Stimulated activated CD4-positive, alpha-beta T cell treated with anti-CD3 and anti-CD28 coated beads, Interleukin-4, amount 100 ng/mL, for 48 hours (primary cell): ENCODE results near the gene CXorf65.
A peak's percentile ranks its signal among the peaks of the same experiment; 100 is the strongest.

Experiments
- DNase-seq, 2 donors: peaks; one replicate each; pipeline ENCODE4 v3.0.0-alpha.2; 2020; ENCODE audit warnings: low read depth in 2 of 2

CXorf65 gene

GRCh38 chrX:71107245-71107644 is 705 bp upstream of the CXorf65 start:
- DNase-seq = no peak

DNA sequence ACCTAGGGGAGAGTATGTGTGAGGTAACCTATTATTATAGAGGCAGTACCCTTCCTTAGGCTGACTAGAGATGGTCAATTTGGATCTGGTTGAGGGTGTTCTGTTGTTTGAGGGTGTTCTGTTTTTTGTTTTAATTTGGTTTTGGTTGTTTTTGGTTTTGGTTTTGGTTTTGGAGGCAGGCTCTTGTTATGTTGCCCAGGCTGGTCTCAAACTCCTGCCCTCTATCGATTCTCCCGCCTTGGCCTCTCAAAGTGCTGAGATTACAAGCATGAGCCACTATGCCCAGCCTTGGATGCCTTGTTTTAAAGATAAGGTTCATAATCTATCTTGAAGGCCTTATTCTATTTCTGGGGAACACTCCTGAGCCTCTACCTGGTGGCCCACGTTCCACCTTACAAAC is 912 bp downstream of the CXorf65 start:
- no peak for DNase-seq

DNA sequence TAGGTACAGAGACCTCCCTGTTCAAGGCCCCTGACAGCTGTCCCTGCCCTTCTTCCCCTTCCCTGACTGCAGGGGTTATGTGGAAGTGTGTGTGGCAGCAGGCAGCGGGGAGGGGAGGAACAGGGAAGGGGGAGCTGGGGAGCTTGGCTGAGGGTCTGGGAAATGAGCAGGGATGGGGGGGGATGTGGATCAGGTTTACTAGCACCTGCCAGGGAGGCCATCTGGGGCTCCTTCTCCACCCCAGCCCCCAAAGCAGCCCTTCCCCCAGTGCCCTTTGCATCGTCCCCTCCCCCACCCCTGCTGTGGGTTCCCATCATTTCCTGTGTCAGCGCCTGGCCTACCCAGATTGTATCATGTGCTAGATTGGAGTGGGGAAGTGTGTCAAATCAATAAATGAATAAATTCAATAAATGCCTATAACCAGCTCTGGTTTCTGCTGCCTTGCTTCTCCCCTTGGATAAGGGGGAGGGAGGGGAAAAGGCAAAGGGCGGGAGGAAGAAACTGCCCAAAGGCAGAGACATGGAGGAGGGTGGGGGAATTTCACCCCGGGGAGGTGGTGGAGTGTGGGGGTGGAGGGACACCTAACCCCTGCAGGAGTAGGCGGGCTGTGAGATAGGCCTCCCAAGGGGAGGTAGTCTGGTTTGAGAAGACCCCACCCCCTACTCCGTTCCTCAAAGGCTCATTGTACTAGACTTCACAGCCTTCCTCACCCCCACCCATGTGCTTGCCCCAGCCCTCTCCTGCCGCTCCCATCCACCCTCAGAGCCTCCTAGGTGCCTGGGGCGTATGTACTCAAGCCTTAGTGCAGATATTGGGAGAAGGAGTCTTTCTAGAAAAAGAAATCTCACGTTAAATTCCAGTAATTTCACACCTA is 3.2 kb downstream of the CXorf65 start:
- DNase-seq = no peak

DNA sequence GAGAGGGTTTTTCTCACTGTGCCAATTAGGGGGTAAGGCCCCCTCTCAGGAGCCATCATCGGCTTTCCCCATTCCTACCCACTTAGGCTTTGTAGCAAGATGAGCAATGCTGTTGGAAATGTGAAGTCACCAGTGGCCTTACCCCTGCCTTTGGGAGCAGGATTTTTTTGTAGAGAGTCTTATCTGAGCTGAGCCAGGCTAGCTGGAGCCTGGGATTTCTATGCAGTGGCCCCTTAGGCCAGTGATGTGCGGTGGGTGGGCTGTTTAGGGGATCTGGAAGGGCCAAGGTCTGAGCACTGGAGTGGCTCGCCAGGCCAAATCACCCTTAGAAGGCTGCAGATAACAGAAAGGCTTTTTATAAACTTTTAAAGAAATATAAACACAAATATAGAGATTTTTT is 4.2 kb downstream of the CXorf65 start:
- DNase-seq = no peak

- no peak for DNase-seq
Measured at GRCh38 chrX:71100581-71101505, 5.7 kb downstream of the CXorf65 start.

DNA sequence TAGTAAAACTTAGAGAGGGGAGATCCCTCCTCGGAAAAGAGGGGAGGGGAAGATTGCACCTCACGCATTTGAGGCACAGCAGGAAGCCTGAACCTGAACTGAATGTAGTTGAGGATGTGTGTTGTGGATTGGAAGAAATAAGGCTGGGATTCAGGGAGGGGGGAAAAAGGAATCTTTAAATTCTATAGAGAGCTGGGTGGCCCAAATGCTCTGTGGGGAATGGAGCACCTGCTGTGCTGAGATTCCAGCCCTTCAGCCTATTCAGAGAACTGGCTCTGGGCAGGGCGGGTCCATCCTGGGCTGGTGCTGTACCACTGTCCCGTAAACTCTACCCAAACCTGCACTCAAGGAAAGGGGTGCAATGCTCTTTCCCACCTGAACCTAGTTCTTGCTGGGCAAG is 6.8 kb downstream of the CXorf65 start:
- no peak for DNase-seq

GRCh38 chrX:71098951-71099506 is 7.5 kb downstream of the CXorf65 start:
- DNase-seq = no peak

DNA sequence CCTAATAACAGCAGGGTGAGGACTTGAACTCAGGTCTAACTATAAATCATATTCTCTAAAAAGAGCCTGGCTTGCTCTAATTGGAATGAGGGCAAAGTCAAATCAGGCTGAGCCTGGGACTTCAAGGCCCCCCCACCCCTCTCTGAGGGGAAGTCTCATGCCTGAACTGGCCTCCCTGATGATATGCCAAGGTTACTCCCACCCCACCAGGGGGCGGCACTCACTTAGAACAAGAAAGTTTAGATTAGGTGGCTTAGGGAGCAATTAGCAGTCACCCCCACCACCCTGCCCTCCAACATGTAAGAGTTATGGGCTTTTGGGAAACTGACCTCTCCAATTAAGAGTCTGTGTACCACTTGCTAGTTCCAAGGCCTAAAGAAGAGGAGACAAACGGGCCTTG is 8.2 kb downstream of the CXorf65 start:
- peak; percentile 53 to 59 for DNase-seq

DNA sequence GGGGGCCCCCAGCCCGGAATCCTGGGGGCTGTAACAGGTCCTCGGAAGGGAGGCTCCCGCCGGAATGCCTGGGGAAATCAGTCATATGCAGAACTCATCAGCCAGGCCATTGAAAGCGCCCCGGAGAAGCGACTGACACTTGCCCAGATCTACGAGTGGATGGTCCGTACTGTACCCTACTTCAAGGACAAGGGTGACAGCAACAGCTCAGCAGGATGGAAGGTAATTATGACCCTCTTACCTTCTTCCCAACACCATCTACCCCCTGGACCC is 9.8 kb downstream of the CXorf65 start:
- DNase-seq = no peak

GRCh38 chrX:71095981-71096759 is 10.4 kb downstream of the CXorf65 start:
- peak in 1 of 2 donors; percentile 38 for DNase-seq

DNA sequence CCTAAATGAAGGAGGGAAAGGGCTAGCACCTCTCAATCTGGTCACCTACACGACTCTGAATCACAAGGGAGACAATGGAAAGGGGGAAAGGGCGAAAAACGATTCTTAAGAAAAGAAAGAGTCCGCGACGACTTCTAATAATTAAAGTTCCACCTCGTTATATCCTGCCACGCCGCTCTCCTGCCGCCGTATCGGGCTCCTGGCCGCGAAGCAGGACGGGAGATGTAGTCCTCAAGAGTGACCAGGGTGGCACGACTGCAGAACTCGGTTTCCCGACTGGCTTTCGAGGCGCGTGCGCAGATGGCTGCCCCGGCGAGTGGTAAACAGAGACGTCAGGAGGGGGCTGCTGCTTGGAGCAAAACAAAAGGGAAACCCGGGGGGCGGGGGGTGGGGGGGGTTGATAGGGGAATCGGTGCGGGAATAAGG is 11.0 kb downstream of the CXorf65 start, which contains the start of gene FOXO4:
FOXO4 (plus strand) TSS at position 297 of the 426 bp plus-strand sequence. CDS start 678 bp downstream, outside the sequence.
- DNase-seq = peak; percentile 74 to 80

- no peak for DNase-seq
Measured at GRCh38 chrX:71095033-71095432, 11.5 kb downstream of the CXorf65 start.

DNA sequence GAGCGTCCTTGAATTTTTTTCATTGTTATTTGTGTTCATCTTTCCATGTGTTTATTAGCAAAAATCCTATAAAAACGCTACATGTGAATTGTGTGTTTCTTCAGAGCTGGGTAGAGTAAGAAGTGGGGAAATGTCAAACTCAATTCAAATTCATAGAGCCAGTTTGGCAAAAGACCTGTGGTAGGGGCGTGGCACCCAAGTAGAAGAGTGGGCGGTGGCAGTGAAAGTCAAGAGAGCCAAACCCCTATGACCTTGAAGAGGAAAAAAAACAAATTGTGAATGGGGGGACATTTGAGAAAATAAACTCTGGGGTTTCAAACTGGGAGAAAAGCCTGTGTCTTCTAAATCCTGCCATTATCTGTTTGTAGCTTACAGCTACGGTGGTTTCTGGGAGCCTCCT is 15.3 kb downstream of the CXorf65 start:
- no peak for DNase-seq

DNA sequence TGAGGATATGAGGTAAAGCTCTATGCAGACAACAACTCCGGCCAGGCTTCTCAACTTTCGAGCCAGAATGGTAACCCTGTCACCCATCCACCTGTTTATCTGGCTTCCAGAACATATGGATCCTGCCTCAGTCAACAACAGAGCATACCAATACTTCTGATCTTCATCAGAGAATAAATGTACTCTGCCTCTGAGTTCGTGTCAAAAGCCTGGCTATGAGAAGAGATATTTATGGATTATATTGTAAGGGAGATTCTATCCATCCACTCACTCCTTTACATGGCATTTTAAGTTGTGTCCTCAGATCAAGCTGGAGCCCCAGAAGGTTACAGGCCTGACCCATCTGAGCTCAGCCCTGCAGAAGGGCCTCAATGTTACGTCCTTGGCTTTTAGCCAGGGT is 20.6 kb downstream of the CXorf65 start:
- no peak for DNase-seq

DNA sequence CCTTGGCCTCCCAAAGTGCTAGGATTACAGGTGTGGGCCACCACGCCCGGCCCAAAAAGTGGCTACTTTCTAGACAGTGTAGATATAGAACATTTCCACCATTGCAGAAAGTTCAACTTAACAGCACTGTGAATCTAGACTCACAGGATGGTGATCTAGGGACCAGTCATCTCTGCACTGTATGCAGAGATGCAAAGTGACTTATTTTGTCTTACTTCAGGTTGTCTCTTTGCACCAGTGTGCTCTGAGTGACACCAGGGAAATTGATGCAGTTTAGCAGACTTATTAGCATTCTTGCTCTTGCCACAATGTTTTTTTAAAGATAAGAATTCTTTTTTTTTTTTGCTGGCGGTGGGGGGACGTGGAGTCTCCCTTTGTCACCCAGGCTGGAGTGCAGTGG is 23.7 kb downstream of the CXorf65 start:
- DNase-seq = no peak

DNA sequence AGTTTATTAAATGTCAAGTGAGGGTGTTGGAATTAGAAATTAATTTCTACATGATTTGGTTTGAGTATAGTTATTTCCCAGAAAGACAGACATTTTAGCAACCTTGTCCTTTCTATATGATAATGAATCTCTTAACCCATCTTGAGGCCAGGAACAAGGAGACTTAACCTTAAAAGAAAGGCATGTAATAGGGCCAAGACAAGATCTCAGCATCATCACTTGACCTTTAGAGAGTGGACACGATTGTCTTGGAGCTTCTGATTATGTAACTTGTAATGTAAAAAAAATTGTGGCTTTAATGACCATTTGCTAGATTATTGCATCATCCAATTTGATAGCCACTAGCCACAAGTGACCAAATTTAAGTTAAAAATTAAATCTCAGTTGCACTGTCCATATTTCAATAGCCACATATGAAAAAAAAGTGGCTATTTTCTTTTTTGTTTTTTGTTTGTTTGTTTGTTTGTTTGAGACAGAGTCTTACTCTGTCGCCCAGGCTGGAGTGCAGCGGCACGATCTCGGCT is 24.4 kb downstream of the CXorf65 start:
- no peak for DNase-seq

- DNase-seq = no peak
Measured at GRCh38 chrX:71081330-71082123, 25.0 kb downstream of the CXorf65 start.

DNA sequence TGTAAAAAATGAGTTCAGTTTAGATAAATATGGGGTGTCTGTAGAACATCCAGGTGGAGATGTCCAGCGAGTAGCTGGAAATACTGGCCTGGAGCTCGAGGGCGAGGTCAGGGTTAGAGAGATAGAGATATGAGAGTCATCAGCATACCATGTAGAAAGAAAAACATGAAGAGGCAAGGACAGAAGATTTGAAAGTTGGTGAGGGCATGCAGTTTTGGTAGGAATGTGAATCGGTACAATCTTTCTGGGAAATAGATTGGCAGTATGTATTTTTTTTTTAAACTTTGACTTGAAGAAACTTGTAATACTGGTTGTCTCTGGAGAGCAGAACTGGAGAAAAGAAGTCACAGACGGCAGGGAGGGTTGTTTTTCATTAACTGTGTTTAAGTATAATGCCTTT is 36.0 kb downstream of the CXorf65 start:
- no peak for DNase-seq

GRCh38 chrX:71068044-71068918 is 38.3 kb downstream of the CXorf65 start, which contains the start of gene SNX12:
Gene SNX12, minus strand, starts transcription at chrX:71068334. Its CDS starts 28 bp downstream, at chrX:71068306.
- DNase-seq = peak; percentile 75 to 80

GRCh38 chrX:71067712-71068043 is 38.9 kb downstream of the CXorf65 start:
- no peak for DNase-seq
